GM19324 (cell line): ENCODE results near the gene CELSR1.

ENCODE experiments used
- ATAC-seq: cut with Tn5 transposase; IDR thresholded peaks from one replicate; pipeline ENCODE4 v1.9.1; 2021; ENCODE audit warnings: mild to moderate bottlenecking, moderate library complexity; ENCODE audit not compliant: unreplicated experiment, low FRiP score

The CELSR1 gene

DNA sequence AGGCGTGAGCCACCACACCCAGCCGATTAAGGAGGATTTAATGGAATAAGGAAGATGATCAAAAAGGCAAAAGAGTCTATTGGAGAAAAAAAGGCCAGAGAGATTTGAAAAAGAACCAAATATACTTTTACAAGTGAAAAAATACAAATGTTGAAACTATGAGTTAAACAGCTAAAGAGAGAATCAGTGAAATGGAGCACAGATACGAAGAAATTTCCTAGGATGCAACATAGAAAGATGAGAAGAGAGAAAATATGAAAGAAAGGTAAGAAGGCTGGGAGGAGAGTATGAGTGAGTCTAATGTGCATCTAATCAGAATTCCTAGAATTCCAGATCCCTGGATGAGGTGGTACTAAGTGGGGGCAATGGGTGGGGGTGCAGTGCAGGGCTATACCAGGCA, 19.4 kb upstream of the CELSR1 start:
- ATAC-seq, result no peak

DNA sequence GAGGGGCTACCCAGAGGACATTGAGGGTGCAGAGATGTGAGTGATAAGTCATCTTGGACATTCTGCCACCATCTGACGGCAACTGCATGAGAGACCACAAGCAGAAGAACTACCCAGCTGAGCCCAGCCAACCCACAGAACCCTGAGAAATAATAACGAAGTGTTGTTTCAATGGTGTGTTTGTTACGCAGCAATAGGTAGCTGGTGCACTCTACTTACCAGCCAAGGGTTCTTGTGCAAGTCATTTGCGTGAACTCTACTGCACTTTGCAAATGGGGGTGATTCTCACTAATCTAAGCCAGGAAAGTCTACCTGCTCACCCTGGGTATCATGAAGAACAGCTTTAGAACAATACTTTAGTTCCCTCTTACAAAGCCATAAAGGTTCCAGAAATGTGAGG, 15.8 kb upstream of the CELSR1 start:
- ATAC-seq, result no peak

- no peak for ATAC-seq
Measured at GRCh38 chr22:46551996-46552395, 14.6 kb upstream of the CELSR1 start.

DNA sequence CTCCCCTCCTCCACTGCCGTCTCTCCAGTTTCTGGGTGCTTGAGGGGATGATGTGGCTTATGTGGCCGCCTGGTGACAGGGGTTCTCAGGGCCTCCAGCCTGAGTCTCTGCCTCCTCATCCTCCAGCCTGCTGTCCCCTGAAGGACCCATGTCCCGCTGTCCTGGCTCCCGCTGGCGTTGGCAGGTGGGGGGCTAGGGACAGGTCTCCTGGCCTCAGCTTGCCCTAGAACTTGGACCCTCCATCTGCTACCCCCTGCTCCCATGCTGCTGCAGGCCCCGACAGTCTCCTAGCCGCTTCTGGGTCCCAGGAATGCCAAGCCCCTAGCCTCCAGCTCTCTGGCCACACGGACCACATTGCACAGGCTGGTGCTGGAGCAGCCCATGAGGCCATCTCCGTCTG, 13.9 kb upstream of the CELSR1 start:
- ATAC-seq, result no peak

GRCh38 chr22:46549971-46550641, 12.7 kb upstream of the CELSR1 start:
- ATAC-seq, result no peak

- ATAC-seq, result no peak
Measured at GRCh38 chr22:46549563-46549840, 12.1 kb upstream of the CELSR1 start.

GRCh38 chr22:46547883-46548244, 10.4 kb upstream of the CELSR1 start:
- ATAC-seq, result no peak

- no peak for ATAC-seq
Measured at GRCh38 chr22:46547179-46547882, 9.9 kb upstream of the CELSR1 start.

DNA sequence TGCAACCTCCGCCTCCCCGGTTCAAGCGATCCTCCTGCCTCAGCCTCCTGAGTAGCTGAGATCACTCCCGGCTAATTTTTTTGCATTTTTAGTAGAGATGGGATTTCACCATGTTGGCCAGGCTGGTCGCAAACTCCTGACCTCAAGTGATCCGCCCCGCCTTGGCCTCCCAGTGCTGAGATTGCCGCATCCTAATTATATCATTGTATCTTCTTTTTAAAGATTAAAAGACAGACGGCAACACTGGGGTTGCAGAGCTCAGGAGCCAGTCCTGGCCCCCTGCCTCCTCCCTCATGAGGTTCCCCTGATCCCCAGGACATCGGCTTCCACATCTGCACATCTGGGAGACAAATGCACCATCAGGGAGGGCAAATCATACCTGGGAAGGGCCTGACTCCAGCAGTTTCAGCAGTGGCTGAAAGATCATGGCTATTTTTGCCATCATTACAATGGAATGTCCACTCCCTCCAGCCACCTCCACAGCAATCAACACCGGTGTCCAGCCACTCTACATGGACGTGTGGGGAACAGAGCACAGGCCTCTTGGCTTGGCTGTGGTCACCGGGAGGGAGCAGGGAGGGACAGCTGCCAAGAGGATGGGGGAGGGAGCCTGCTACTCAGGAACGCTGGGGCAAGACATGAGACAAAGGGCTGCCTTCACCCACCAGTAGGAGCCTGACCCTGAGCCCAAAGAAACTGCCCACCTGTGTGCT, 9.2 kb upstream of the CELSR1 start:
- ATAC-seq, result no peak

DNA sequence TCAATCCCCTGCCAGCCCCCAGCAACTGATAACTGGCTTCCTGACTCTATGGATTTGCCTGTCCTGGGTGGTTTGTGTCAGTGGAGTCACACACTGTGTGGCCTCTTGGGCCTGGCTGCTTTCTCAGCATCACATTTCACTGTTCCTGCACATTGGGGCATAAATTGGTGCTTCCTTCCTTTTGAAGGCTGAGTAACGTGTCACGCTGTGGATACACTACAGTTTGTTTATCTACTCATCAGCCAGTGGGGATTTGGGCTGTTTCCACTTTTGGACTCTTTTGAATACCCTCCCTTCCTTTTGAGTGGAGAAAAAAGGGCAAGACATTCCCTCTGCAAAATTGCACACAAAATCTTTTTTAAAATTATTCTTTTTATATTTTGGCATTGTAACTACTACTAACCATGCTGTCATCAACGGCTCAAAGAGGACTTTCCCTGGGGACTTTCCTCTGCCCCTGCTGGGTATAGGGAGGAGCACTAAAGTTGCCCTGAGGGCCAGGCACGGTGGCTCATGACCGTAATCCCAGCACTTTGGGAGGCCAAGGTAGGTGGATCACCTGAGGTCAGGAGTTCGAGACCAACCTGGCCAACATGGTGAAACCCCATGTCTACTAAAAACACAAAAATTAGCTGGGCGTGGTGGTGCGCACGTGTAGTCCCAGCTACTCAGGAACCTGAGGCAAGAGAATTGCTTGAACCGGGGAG, 7.8 kb upstream of the CELSR1 start:
- ATAC-seq, result no peak

DNA sequence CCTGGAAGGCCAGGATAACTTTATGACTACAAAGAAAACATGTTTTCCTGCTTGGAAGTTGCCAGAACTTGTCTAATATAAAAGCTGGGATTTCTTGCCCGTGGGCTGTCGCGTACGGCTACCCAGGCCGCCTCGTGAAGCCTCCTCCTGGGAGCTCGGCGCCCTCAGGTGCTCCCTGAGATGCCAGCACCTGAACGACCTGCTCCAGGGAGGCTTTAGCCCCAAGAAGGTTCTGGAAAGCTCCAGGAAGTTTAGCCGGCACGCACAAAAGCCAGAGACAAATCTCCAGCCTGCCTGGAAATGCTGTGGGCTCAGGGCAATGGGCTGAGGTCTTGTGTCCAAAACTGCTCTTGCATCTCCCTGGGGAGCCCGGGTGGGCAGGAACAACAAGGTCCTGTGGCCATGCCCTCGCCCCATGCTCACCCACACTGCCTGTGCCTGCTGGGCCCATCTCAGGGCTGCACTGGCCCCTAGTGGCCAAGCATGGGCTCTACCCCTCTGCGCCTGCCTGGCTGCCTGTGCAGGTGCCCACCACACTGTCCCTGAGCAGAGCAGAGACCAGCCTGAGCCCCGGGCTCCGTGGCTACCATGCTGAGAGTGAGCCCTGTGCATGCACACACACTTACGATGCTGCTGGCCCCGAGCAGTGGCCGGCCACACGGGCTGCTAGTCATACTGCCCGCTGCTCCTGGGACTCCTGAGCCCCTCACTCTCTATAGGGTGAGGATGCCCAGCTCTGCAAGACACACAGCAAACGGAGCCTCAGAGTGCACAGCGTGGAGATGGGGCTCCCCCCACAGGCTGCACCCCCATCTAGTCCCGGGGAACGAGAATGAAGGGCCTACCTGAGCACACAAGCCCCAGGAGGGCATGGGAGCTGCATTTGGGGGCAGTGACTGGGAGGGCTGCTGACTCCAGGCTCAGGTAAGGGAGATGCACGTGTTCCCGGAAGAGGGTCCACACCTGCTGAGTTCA, 4.9 kb upstream of the CELSR1 start:
- ATAC-seq, result peak; percentile 70

DNA sequence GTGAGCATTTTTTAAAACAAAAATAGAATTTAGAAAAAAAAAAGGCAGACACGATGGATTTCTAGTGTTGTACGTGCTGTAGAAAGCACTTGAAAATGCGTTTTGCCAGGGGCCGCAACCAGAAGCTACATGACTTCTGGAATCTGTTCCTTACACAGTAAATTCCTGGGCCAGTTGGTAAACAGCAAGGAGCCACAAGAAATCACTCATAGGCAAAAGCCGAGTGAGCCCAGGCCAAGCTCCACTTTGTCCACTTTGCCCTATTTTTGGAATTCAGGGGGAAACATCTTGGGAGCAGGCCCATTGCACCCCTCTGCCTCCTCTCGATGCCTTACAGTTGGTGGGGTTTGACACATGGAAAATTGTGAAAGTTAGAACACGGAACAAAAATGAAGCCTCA, 4.1 kb upstream of the CELSR1 start:
- no peak for ATAC-seq

- no peak for ATAC-seq
Measured at GRCh38 chr22:46540874-46541273, 3.5 kb upstream of the CELSR1 start.

DNA sequence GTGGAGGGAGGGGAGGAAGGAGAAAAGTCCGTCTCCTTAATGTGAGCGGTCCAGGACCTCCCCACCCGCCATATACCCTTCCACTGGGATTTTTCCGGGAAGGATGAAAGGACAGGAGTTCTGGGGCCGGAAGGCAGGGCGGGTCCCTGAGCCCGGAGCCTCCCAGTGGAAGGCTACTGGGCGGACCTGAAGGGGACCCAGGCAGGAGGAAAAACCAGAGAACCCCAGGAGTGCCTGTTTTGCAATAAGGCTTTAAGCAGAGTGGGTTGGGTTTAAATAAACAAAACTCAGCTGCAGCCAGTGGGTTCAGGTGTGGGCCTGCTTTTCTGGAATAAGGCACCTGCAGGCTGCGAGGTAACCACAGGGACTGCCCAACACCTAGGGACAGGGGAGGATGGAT, 1.7 kb upstream of the CELSR1 start:
- no peak for ATAC-seq

GRCh38 chr22:46538814-46539160, 1.4 kb upstream of the CELSR1 start:
- no peak for ATAC-seq

- ATAC-seq, result no peak
Measured at GRCh38 chr22:46537946-46538813, 760 bp upstream of the CELSR1 start.

DNA sequence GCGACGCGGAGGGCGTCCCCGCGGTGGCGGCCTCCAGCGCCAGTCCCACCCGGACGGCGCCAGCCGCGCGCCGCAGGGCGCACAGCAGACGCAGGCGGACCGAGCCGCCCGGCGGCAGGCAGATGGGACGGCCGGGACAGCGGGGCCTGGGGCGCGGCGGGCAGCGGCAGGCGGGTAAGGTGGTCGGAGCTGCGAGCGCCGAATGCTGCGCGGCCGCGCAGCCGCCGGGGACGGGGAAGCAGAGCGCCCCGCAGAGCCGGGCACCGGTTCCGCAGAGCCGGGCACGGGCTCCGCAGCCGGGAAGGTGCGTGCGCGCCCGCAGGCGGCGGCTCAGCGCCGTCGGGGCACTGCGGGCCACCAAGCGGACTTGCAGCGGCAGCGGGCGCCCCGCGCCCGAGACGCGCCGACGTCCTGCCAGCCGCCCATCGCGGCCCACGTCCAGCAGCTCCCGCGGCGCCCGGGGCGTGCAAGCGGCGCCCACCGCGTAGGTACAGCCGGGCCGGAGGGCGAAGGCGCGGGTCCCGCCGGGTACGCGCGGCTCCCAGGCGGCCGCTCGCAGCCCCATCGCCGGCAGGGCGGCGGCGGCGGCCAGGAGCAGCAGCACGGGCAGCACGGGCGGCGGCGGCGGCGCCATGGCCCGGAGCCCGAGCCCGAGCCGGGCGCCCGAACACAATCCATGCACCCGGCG, 739 bp downstream of the CELSR1 start:
- no peak for ATAC-seq

DNA sequence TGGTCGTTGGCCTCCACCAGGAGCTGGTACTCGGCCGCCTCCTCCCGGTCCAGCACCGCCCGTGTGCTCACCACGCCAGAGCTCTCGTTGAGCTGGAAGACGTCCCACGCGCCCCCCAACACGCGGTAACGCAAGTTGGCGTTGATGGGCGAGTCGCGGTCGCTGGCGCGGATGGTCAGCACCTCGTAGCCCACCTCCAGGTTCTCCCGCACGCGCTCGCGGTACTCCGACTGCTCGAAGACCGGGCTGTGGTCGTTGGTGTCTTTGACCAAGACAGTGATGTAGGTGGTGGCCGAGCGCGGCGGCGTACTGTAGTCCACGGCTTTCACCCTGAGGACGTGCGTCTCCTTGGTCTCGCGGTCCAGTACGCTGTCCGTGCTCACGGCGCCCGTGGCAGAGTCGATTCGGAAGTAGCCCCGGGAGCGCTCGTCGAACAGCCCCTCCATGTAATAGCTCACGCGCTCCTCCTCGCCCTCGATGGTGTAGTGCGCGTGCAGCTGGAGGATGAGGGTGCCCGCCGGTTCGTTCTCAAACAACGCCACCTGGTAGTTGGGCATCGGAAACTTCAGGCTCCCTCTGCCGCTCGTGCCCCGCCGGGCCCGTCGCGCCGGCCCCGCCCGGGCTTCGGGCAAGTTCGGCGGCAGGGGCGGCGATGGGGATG, 1.4 kb downstream of the CELSR1 start:
- ATAC-seq, result no peak
